AG04449 (cell line): ENCODE results near the gene RAVER2.
A peak's percentile ranks its signal among the peaks of the same experiment; 100 is the strongest.
"Not testable (repeated sequence)": the region's sequence is repeated elsewhere in the genome, so short reads cannot be mapped to it uniquely, and the experiment has no call there.

Source experiments
- CTCF ChIA-PET: fragments of 350-600 bp; formaldehyde crosslinking; extraction: SDS; loops from one replicate; lab custom pipeline; 2021; ENCODE audit warnings: antibody characterized with exemption; lab: Yijun Ruan, JAX
- POLR2A ChIA-PET: fragments of 400-600, 350-600 bp; formaldehyde crosslinking; extraction: SDS; loops from one replicate; lab custom pipeline; 2020; ENCODE audit warnings: antibody characterized with exemption, inconsistent platforms; lab: Yijun Ruan, JAX
- DNase-seq: peaks from one replicate; pipeline ENCODE4 v3.0.0-alpha.2; 2010; ENCODE audit warnings: low read depth, low spot score
- H3K4me3 ChIP-seq: 2 replicates; pipeline ENCODE4 v1.5.1; 2011; ENCODE audit warnings: low read depth, mild to moderate bottlenecking, control low read depth, low read length
- CTCF ChIP-seq: IDR thresholded peaks from one replicate; pipeline ENCODE4 v1.5.1; 2011; ENCODE audit warnings: mild to moderate bottlenecking, moderate library complexity, low read length, control low read depth, inconsistent platforms; ENCODE audit not compliant: insufficient read depth; ENCODE audit errors: missing control alignments

Gene RAVER2

GRCh38 chr1:64721576-64722145 lies 23.2 kb upstream of the RAVER2 start:
- no peak overlapping the region for H3K4me3 ChIP-seq
- ChIA-PET POLR2A (no interaction called here), CTCF (no interaction called here)
- TF ChIP-seq CTCF = no peak
- no peak for DNase-seq

GRCh38 chr1:64727861-64728260 lies 17.0 kb upstream of the RAVER2 start:
- CTCF ChIA-PET = no interaction called here
- H3K4me3 ChIP-seq = no peak overlapping the region
- no peak for DNase-seq
- TF ChIP-seq CTCF = no peak
- POLR2A ChIA-PET = no interaction called here

DNA sequence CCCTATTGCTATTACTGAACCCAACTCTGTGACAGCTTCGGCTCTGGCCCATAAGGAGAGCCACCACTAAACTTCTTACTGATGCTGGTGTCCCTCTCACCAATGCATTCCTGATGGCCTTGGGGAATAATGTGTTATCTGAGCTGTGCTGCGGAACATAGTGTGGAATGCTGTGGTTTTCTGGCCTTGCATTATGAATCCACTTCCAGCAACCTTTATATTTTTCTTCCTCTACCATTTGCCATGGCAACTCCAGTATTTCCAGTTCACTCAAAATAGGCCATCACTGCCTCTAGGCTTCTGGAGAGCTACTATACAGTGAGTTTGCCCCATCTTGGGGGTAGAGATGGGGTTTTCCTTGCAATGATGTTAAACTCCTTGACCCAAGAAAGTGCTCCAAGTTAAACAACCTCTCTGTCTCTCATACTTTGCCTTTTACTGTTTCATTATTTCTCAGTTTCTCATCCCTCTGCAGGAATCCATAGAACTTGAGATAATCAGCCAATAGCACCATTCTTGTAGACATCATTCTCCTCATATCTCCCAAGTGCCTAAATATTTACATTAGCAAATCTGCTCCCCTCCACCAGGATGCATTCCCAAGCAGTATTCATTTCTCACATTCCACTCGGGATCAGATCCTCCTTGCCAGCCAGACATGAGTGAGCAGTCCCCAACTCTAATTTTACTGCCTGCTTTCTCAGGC lies 11.1 kb upstream of the RAVER2 start:
- CTCF ChIA-PET = interaction anchor here (0.9 kb wide), 1 partner anchor 12 kb away, joined by 3 read pairs; no protein-coding TSS in a partner anchor
- peak; percentile 21 for DNase-seq
- TF ChIP-seq CTCF = no peak
- H3K4me3 ChIP-seq = no peak overlapping the region
- POLR2A ChIA-PET = no interaction called here

DNA sequence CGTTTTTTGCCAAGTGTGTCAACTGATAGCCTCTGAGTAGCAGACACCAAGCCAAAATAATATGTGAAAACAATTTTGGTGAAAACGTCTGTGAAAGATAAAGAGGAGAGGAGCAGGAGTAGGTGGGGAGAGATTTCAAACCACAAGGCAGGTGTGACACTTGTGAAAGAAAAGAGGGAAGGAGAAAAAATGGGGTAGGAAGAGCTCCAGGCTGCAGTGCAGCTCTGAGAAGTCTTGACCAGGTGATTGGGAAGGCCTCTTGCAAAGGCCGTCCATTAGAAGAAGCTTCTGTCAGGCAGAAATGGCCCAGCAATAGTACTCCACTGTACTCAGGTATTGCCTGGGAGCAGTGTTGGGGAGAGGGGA lies 10.6 kb upstream of the RAVER2 start:
- DNase-seq = no peak
- H3K4me3 ChIP-seq = no peak overlapping the region
- ChIA-PET POLR2A (no interaction called here), CTCF (interaction anchor here (0.9 kb wide), 1 partner anchor 12 kb away, joined by 3 read pairs; no protein-coding TSS in a partner anchor)
- no peak for TF ChIP-seq CTCF

DNA sequence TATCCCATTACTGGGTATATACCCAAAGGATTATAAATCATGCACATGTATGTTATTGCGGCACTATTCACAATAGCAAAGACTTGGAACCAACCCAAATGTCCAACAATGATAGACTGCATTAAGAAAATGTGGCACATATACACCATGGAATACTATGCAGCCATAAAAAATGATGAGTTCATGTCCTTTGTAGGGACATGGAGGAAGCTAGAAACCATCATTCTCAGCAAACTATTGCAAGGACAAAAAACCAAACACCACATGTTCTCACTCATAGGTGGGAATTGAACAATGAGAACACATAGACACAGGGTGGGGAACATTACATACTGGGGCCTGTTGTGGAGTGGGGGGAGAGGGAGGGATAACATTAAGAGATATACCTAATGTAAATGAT lies 4.2 kb upstream of the RAVER2 start:
- DNase-seq, POLR2A ChIA-PET, H3K4me3 ChIP-seq, CTCF ChIA-PET: not testable (repeated sequence)

DNA sequence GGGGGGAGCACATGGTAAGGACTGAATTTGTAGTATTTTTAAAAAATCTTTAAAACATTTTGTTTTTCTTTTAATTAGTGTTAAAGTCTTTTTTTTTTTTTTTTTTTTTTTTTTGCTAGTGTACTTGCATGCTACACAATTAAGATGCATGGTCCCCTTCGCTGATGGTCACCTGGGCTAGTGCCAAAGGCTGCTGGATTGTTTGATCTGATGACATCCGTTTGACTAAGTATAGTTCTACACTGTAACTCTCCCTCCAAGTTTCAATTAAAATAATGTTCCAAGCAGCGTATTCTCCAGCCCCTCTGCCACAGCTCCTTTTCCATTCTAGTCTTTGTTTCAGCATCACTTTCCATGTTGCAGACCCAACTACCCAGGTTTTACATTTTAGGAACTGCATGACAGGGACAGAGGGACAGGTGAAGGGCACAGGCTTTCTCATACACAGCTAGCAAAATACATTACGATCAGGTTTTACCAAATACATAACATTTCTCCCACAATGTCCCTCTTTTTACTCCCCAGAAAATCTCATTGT lies 852 bp upstream of the RAVER2 start:
- ChIA-PET POLR2A (no interaction called here), CTCF (no interaction called here)
- H3K4me3 ChIP-seq = peak overlapping the region; percentile 65
- no peak for DNase-seq
- TF ChIP-seq CTCF = no peak
